OCI-M2 (cell line): ENCODE measurements around the gene TSPAN11.

Experiments used
- DNase-seq: peaks from one replicate; lab custom pipeline; 2025; ENCODE audit not compliant: unreplicated experiment; lab: John Stamatoyannopoulos, UW

The TSPAN11 gene

DNA sequence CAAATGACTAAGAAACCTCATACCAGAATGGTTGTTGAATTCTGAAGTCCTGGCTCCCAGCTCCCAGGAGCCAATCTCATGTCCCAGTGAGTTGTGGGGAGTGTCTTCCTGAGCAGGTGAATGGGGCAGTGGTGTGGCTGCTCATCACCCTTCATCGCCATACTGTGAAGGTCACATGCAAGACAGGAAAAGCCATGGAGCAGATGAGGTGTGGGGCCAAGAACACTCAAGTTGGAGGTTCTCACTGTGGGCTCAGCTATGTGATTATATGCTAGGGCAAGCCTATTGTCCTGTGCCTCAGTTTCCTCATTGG, 16.6 kb upstream of the TSPAN11 start:
- DNase-seq, result no peak

DNA sequence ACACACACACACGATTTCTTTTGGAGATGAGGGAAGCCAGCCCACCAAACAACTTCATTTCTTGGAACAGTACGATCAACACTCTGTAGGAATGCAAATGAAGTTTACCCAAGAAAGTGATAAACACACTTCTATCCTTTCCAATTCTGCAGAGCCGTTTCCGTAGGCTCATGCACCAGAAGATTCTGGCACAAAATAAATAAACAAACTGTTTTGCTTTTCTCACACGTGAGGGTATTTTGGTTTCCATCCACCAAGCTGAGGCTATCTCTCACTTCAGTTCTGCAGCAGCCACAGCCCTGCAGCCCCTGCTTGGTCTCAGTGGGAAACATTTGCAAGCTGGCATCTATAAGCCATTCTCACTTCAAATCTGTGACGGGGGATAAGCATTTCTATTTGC, 15.3 kb upstream of the TSPAN11 start:
- DNase-seq, result no peak

- no peak for DNase-seq
Measured at GRCh38 chr12:30913323-30913722, 13.2 kb upstream of the TSPAN11 start.

GRCh38 chr12:30914986-30915591, 11.5 kb upstream of the TSPAN11 start:
- no peak for DNase-seq

DNA sequence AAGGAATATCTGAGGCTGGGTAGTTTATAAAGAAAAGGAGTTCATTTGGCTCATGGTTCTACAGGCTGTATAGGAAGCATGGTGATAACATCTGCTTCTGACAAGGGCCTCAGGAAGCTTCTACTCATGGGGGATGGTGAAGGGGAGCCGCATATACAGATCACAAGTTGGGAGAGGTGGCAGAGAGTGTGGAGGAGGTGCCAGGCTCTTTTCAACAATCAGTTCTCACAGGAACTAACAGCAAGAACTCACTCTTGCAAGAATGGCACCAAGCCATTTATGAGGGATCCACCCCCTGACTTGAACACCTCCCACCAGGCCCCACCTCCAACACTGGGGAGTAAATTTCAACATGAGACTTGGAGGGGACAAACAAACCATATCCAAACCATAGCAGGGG, 3.5 kb upstream of the TSPAN11 start:
- DNase-seq, result no peak

GRCh38 chr12:30925607-30926242, 823 bp upstream of the TSPAN11 start:
- DNase-seq, result no peak

DNA sequence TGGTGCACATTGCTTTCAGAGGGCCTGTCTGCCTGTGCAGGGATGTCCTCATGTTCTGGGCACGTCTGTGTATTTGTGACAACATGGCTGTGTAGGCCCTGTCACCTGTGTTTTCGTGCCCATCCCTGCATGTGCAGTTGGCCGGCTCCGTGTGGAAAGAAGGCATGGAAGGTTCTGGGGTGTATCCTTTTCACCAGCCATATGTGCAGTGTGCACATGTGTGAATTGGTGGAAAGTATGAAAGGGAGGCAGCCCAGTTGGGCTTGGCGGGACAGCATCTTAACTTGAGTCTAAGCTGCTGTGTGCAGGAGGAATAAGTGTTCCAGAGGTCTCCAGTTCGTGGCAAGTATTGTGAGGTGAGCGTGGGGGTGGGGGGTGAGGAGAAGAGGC, 669 bp downstream of the TSPAN11 start:
- DNase-seq, result no peak

DNA sequence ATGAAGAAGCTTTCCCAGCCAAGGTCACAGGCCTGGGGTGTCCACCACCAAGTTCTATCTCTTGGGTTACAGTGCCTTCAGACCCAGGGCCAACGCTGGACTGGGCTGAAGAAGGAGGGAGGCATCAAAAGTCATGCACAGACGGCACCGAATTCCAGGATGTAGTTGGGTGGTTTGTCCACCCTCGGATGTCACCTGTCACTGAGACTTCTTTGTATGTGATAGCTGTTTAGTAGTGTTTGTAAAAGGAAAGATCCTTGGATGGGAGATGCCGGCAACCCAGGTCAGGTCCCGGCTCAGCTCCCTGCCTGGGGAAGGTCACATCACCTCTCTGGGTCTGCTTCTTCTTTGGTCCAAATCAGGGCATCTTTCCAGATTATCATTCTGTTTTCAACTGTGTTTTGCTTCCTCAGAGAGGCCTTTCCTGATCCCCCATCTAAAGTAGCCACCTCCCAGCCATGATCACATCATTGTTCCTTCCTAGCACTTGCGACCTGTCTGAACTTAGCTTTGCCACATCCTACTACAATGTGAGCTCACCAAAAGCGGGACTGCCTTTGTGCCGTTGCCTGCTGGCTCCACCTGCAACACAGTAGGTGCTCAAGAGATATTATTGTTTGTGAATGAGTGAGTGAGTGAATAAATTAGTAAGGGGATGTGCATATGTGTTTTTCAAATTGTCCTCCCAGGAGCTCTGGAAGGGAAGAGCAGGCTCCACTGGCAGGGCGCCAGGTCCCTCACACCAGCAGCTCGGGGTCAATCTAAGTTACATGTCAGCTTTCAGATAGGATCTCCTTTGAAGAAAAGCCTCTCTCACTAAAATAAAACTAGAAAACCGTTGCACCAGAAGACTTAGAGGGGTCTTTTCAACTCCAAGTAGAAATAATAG, 2.1 kb downstream of the TSPAN11 start:
- no peak for DNase-seq

GRCh38 chr12:30930238-30930637, 3.7 kb downstream of the TSPAN11 start:
- no peak for DNase-seq

DNA sequence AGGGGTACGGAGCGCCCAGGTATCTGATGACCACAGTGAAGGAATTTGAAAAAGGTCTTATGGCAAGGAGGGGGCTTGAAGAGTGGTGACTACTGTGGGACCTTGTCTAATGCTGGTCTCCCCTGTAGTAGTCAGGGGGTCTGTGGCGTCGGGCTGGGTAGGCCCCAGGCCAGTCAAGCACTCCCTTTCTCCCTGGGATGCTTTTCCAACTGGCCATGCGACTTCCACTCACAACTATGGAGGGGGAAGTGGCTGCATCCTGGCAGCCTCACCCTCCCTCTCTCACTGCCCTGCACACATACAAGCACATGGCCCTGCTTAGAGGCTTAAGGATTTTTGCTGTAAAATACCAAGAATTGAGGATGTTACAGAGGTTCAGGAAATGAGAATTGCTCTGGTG, 4.1 kb downstream of the TSPAN11 start:
- no peak for DNase-seq

DNA sequence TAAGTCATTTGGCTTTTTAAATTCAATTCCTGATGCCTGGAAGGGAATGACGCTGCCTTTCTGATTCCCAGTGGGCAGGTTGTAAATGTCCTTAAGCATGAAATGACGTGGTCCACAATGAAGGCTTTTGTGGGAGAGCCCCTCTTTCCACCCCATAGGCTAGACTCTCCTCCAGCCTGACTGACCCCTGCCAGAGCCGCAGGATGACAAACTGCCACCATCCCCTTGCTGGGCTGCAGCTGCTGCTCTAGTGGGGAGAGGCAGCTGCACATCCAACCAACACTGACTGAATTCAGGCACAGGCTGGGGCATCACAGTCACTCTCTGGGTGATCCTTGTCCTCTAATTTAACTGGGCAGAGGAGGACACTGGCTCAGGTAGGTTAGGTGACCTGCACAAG, 6.3 kb downstream of the TSPAN11 start:
- DNase-seq, result no peak

DNA sequence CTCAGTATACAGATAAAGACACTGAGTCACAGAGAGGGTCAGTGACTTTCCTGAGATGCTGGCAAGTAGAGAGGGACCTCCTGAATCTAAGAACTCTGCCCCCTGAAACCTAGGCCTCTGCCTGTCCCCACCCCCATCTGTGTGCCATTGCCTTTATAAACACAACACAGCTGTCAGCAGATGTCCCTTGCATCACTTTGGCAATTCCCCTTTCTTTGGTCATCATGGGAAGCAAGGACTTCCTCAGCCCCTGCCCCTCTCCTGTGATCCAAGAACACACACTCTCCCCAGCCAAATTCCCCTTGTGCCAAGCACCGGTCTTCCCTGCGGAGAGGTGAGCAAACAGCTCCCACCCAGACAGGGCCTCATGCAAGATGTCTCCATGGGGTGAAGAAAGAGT, 8.3 kb downstream of the TSPAN11 start:
- DNase-seq, result no peak

DNA sequence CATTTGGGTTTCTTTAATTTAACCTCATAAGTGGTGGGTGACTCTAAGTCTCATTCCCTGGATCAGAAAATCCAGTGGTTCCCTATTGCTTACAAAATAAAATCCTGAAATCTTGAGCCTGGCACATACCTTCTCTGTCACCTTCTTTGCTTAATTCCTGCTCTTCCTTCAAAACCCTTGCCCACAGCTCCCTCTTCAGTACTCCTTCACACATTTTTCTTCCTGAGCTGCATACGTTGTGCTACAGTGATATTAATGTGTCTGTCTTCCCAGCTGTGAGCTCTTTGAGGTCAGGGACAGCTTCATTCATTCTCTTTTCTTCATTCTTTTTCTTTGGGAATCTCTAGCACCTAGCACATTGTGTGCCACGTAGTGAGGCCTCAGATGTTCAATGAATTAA, 9.5 kb downstream of the TSPAN11 start:
- no peak for DNase-seq

- DNase-seq, result no peak
Measured at GRCh38 chr12:30939234-30939633, 12.7 kb downstream of the TSPAN11 start.

GRCh38 chr12:30942486-30942885, 15.9 kb downstream of the TSPAN11 start:
- no peak for DNase-seq

DNA sequence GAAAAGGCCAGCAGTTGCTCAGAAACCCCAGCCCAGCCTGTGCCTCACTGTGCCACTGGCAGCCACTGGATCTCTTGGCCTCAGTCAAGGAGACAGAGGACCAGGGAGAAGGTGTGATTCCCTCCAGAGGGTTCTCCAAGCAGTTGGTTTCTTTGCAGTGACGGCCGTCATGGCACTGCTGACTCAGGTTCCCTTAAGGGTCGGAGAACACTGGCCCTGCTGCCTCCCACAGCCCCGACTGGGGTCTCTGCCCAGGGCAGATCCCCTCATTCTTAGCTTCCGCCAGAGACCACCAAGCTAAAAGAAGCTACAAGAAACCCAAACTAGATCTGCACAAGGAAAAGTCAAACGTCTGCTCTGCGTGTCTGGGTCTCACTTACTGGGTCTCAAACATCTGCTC, 16.4 kb downstream of the TSPAN11 start:
- no peak for DNase-seq

GRCh38 chr12:30945443-30946164, 19.1 kb downstream of the TSPAN11 start:
- DNase-seq, result no peak

DNA sequence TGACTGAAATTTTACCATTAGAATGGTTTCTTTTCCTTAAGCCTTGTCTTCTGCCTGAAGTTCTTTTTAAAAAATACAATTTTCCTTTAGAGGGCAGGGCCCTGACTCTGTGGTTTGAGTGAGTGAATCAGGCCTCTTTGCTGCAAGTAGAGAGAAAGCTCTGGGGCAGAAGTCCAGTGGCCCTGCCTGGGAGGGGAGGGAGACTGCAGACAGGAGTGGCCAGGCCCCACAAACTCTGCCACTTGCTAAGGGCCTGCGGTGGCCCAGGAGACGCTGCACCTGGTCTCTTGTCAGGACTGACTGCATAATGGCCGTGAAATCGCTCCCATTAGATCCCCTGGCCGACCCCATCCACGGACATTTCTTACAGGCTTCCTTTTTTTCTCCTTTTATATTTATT, 25.5 kb downstream of the TSPAN11 start:
- no peak for DNase-seq

DNA sequence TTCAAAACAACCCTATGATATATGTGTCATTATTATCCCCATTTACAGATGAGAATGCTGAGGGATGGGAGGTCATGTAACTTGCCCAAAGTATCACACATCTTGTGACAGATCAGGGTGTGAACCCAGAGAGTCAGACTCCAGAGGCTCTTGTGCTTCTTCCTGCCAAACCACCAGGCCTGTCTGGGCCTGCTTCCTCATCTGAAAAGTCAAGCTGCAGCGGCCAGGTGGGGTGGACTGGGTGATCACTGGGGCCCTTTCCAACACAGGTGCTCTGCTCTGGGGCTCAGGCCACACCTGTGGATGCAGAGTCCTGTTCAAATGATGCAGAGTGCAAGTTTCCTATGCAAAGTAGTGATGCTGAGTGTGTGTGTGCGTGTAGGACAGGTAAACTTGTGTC, 26.7 kb downstream of the TSPAN11 start:
- no peak for DNase-seq

- DNase-seq, result no peak
Measured at GRCh38 chr12:30953951-30954751, 27.6 kb downstream of the TSPAN11 start.

GRCh38 chr12:30955214-30955613, 28.7 kb downstream of the TSPAN11 start:
- no peak for DNase-seq
